HL-60 (cell line): ENCODE results near the gene FGD6.

ENCODE experiments used
- DNase-seq, 2 experiments: peaks; one replicate each; pipeline ENCODE4 v3.0.0-alpha.2; 2010 to 2020; ENCODE audit warnings: low read depth in 1 of 2, low spot score in 1 of 2
- H3K27ac ChIP-seq: fragments of 250-450 bp; sonication (Bioruptor Pico); replicated peaks from 2 replicates; pipeline ENCODE4 v1.5.1; 2020; ENCODE audit warnings: mild to moderate bottlenecking, moderate library complexity
- H3K27me3 ChIP-seq: fragments of 250-450 bp; sonication (Bioruptor Pico); 2 replicates; pipeline ENCODE4 v1.5.1; 2021; ENCODE audit warnings: mild to moderate bottlenecking, moderate library complexity; ENCODE audit not compliant: insufficient read depth, poor library complexity, severe bottlenecking
- H3K4me3 ChIP-seq: replicated peaks from 2 replicates; pipeline ENCODE4 v1.5.1; 2011; ENCODE audit warnings: mild to moderate bottlenecking, control low read depth, low read length; ENCODE audit not compliant: insufficient read depth
- CTCF ChIP-seq: IDR thresholded peaks from one replicate; pipeline ENCODE4 v1.5.1; 2011; ENCODE audit warnings: low read length, control low read depth, inconsistent platforms; ENCODE audit not compliant: insufficient read depth
- GABPA ChIP-seq: IDR thresholded peaks from 2 replicates; pipeline ENCODE4 v1.6.1; 2012; ENCODE audit warnings: low read depth
- POLR2AphosphoS5 ChIP-seq: IDR thresholded peaks from 2 replicates; pipeline ENCODE4 v1.6.1; 2012; ENCODE audit warnings: low read depth
- REST ChIP-seq: IDR thresholded peaks from 2 replicates; pipeline ENCODE4 v1.6.1; 2012; ENCODE audit warnings: low read depth; ENCODE audit not compliant: insufficient replicate concordance
- SPI1 ChIP-seq: IDR thresholded peaks from 2 replicates; pipeline ENCODE4 v1.6.1; 2012; ENCODE audit warnings: low read depth, mild to moderate bottlenecking, borderline replicate concordance

Gene FGD6

GRCh38 chr12:95224202-95225170 is 7.2 kb upstream of the FGD6 start:
- DNase-seq, result no peak
- Histone ChIP-seq H3K4me3 (no peak overlapping the region), H3K27ac (no peak overlapping the region), H3K27me3 (no peaks in the 10 kb centered on the region)
- TF ChIP-seq POLR2AphosphoS5 (no peak), SPI1 (no peak), REST (no peak), GABPA (no peak), CTCF (no peak)

- no peak overlapping the region for H3K27ac ChIP-seq
- no peaks in the 10 kb centered on the region for H3K27me3 ChIP-seq
- H3K4me3 ChIP-seq, result no peak overlapping the region
- DNase-seq, result no peak
- TF ChIP-seq POLR2AphosphoS5 (no peak), REST (no peak), GABPA (no peak), SPI1 (no peak)
Measured at GRCh38 chr12:95220726-95221125, 3.5 kb upstream of the FGD6 start.

GRCh38 chr12:95220190-95220589 is 2.9 kb upstream of the FGD6 start:
- no peak overlapping the region for H3K27ac ChIP-seq
- H3K27me3 ChIP-seq, result no peaks in the 10 kb centered on the region
- no peak for TF ChIP-seq SPI1
- no peak for TF ChIP-seq GABPA
- no peak for TF ChIP-seq CTCF
- TF ChIP-seq POLR2AphosphoS5, result no peak
- TF ChIP-seq REST, result no peak
- no peak for DNase-seq
- H3K4me3 ChIP-seq, result no peak overlapping the region
